ENCODE results near the gene VSIG10L2.

- TF ChIP-seq CTCF (IDR thresholded peaks at IDR 0.05) (no peak), POLR2AphosphoS5 (IDR thresholded peaks at IDR 0.05) (no peak)
Observed at GRCh38 chr11:125931116-125931515, 14.7 kb upstream of the VSIG10L2 start.

All from upper lobe of left lung (tissue), 4 donors.